ENCODE measurements around the gene CCDC82.

Gene CCDC82

GRCh38 chr11:96329419-96329818 lies 60.3 kb downstream of the CCDC82 start:
- DNase-seq (ENCODE audit: low read depth): no peak

GRCh38 chr11:96328395-96329010 lies 61.2 kb downstream of the CCDC82 start:
- DNase-seq (ENCODE audit: low read depth): no peak

- no peak for DNase-seq (ENCODE audit: low read depth)
Observed at GRCh38 chr11:96326959-96327358, 62.8 kb downstream of the CCDC82 start.

GRCh38 chr11:96324912-96325311 lies 64.8 kb downstream of the CCDC82 start:
- no peak for DNase-seq (ENCODE audit: low read depth)

- no peak for DNase-seq (ENCODE audit: low read depth)
Observed at GRCh38 chr11:96323642-96323985, 66.1 kb downstream of the CCDC82 start.

GRCh38 chr11:96322775-96323641 lies 66.7 kb downstream of the CCDC82 start:
- DNase-seq (ENCODE audit: low read depth): no peak

GRCh38 chr11:96321091-96321490 lies 68.6 kb downstream of the CCDC82 start:
- no peak for DNase-seq (ENCODE audit: low read depth)

GRCh38 chr11:96319898-96320656 lies 69.6 kb downstream of the CCDC82 start:
- no peak for DNase-seq (ENCODE audit: low read depth)

- DNase-seq (ENCODE audit: low read depth): no peak
Observed at GRCh38 chr11:96318850-96319249, 70.9 kb downstream of the CCDC82 start.

- no peak for DNase-seq (ENCODE audit: low read depth)
Observed at GRCh38 chr11:96318399-96318798, 71.3 kb downstream of the CCDC82 start.

GRCh38 chr11:96317985-96318384 lies 71.7 kb downstream of the CCDC82 start:
- DNase-seq (ENCODE audit: low read depth): no peak

GRCh38 chr11:96317571-96317970 lies 72.1 kb downstream of the CCDC82 start:
- no peak for DNase-seq (ENCODE audit: low read depth)

GRCh38 chr11:96316869-96317268 lies 72.8 kb downstream of the CCDC82 start:
- no peak for DNase-seq (ENCODE audit: low read depth)

GRCh38 chr11:96315476-96315875 lies 74.2 kb downstream of the CCDC82 start:
- no peak for DNase-seq (ENCODE audit: low read depth)

- DNase-seq (ENCODE audit: low read depth): no peak
Observed at GRCh38 chr11:96314326-96315020, 75.2 kb downstream of the CCDC82 start.

GRCh38 chr11:96313163-96313562 lies 76.5 kb downstream of the CCDC82 start:
- DNase-seq (ENCODE audit: low read depth): no peak

- no peak for DNase-seq (ENCODE audit: low read depth)
Observed at GRCh38 chr11:96311120-96311568, 78.6 kb downstream of the CCDC82 start.

GRCh38 chr11:96310236-96310635 lies 79.5 kb downstream of the CCDC82 start:
- DNase-seq (ENCODE audit: low read depth): no peak

GRCh38 chr11:96309643-96310017 lies 80.1 kb downstream of the CCDC82 start:
- DNase-seq (ENCODE audit: low read depth): no peak

GRCh38 chr11:96309016-96309642 lies 80.6 kb downstream of the CCDC82 start:
- no peak for DNase-seq (ENCODE audit: low read depth)

GRCh38 chr11:96307776-96308140 lies 82.0 kb downstream of the CCDC82 start:
- DNase-seq (ENCODE audit: low read depth): no peak
